ENCODE measurements around the gene GPR119.
"Not testable (repeated sequence)": the region's sequence is repeated elsewhere in the genome, so short reads cannot be mapped to it uniquely, and the experiment has no call there.

GPR119 gene

DNA sequence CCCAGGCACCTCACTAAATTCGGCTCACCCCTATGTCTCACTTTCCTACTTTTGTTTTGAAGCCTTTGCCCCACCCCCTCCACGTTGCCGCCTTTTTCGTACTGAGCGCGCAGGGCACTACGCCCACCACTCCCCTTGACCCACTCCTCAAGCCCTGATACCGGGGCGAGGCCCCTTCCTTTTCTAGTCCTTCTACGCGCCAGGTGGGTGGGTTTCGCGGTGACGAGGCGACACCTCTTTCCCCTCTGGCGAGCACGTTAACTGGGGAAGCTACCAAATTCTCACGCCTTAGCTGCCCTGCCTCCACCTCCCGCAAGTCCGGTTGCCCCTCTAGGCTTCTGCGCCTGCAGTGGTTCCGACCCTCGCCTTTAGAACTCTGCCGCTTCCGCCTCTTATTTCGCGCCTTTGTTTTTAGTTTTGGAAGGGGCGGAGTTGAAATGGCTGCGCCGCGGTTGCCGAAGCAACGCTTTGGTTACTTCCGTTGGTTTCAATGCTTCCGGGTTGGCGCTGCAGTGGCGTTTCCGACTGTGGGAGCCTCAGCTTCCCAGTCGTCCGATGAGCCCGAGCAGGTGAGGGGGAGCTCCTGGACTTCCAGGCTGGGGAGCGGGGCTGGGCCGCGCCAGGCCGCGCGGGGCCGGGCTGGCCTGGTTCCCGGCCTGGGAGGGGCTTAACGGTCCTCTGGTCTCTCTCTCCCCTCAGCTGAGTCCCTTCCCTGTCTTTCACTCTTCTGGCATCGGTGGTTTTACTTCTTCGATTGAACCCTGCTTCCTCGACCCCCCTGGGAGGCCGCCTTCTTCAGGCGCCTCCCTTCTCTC lies 45.9 kb downstream of the GPR119 start, which contains the start of gene SLC25A14:
SLC25A14 (plus strand) TSS at position 512 of the 815 bp plus-strand sequence. CDS start 360 bp downstream, outside the sequence.
- DNase-seq (ENCODE audit: low read depth in 2 of 2, low spot score in 1 of 2), result peak; percentile 37 to 41

GRCh38 chrX:130338869-130339268 lies 46.6 kb downstream of the GPR119 start:
- DNase-seq (ENCODE audit: low read depth in 2 of 2, low spot score in 1 of 2), result not testable (repeated sequence)

DNA sequence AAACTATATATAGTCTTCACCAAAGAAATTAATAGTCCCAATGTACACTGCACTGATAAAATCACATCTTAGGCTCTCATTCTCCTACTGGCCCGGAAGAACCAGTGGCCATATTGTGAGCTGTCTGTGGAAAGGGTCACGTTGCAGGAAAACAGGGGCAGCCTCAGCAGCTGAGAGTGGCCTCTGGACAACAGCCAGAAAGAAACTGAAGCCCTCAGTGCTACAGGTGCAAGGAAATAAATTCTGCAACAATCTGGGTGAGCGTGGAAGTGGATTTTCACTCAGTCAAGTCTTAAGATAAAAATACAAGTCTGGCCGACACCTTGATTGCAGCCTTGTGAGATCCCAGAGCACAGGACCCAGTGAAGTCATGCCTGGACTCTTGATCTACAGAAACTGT lies 48.9 kb downstream of the GPR119 start:
- no peak for DNase-seq (ENCODE audit: low read depth in 2 of 2, low spot score in 1 of 2)

All from stimulated activated CD8-positive, alpha-beta memory T cell treated with anti-CD3 and anti-CD28 coated beads, Interleukin-4, amount 100 ng/mL, for 4 hours (primary cell).